OCI-LY7 (cell line): ENCODE measurements around the gene VPS50. TPM values are rescaled to one million over a fixed set of nuclear protein-coding genes. Genes with fewer than 3 reads are reported as not detected.

Source experiments
- BruUV-seq: library from RNA; stranded (reverse); fragments of 400-500 nt; replicated peaks from 2 replicates; lab custom pipeline; 2021; lab: Mats Ljungman, UMichigan
- CTCF ChIA-PET: fragments of 300-600 bp; sonication (Branson Sonifier 250); formaldehyde crosslinking; loops from one replicate; lab custom pipeline; 2022; ENCODE audit warnings: antibody characterized with exemption; ENCODE audit not compliant: unreplicated experiment; lab: Charles Lee
- POLR2A ChIA-PET: fragments of 300-600 bp; sonication (Branson Sonifier 250); formaldehyde crosslinking; loops from one replicate; lab custom pipeline; 2022; ENCODE audit warnings: antibody characterized with exemption; lab: Charles Lee
- DNase-seq: peaks from one replicate; pipeline ENCODE4 v3.0.0-alpha.2; 2015; ENCODE audit warnings: low spot score
- H2AFZ ChIP-seq: fragments of 200-600 bp; sonication (generic), shearing (Covaris generic); 2 replicates; pipeline ENCODE4 v1.6.1; 2014; ENCODE audit warnings: mild to moderate bottlenecking, antibody characterized with exemption, low read length, moderate library complexity
- H3K27ac ChIP-seq: fragments of 200-600 bp; sonication (generic); 2 replicates; pipeline ENCODE4 v1.5.1; 2014; ENCODE audit warnings: mixed run types, low read depth, mild to moderate bottlenecking, moderate library complexity, low read length, inconsistent platforms; ENCODE audit not compliant: poor library complexity, severe bottlenecking
- H3K36me3 ChIP-seq: fragments of 200-600 bp; sonication (generic); 2 replicates; pipeline ENCODE4 v1.6.1; 2014; ENCODE audit warnings: mild to moderate bottlenecking, antibody characterized with exemption, low read length, moderate library complexity, mixed read lengths; ENCODE audit not compliant: insufficient read depth
- H3K4me1 ChIP-seq: fragments of 200-600 bp; sonication (generic); 2 replicates; pipeline ENCODE4 v1.5.1; 2014; ENCODE audit warnings: mild to moderate bottlenecking, low read length; ENCODE audit not compliant: insufficient read depth, poor library complexity, severe bottlenecking
- H3K4me2 ChIP-seq: fragments of 200-600 bp; sonication (generic); 2 replicates; pipeline ENCODE4 v1.6.1; 2014; ENCODE audit warnings: mild to moderate bottlenecking, low read length
- H3K4me3 ChIP-seq: fragments of 200-600 bp; sonication (generic); 2 replicates; pipeline ENCODE4 v1.5.1; 2014; ENCODE audit warnings: mild to moderate bottlenecking, low read depth, low read length; ENCODE audit not compliant: poor library complexity, severe bottlenecking
- H3K79me2 ChIP-seq: fragments of 200-600 bp; sonication (generic); 2 replicates; pipeline ENCODE4 v1.6.1; 2016; ENCODE audit warnings: low read depth, mild to moderate bottlenecking, low read length, moderate library complexity, mixed read lengths; ENCODE audit not compliant: insufficient read depth
- H3K9me2 ChIP-seq: fragments of 200-600 bp; sonication (generic); 2 replicates; pipeline ENCODE4 v1.6.1; 2016; ENCODE audit warnings: mild to moderate bottlenecking, low read length, mixed read lengths; ENCODE audit not compliant: insufficient read depth
- H3K9me3 ChIP-seq: fragments of 200-600 bp; sonication (generic); 2 replicates; pipeline ENCODE4 v1.6.1; 2014; ENCODE audit warnings: mild to moderate bottlenecking, mixed run types, low read length, mixed read lengths
- H4K20me1 ChIP-seq: fragments of 200-600 bp; sonication (generic); 2 replicates; pipeline ENCODE4 v1.6.1; 2014; ENCODE audit warnings: mild to moderate bottlenecking, antibody characterized with exemption, low read length, moderate library complexity, mixed read lengths; ENCODE audit not compliant: insufficient read depth
- EZH2phosphoT487 ChIP-seq: fragments of 200-600 bp; sonication (generic); IDR thresholded peaks from 2 replicates; pipeline ENCODE4 v1.6.1; 2018; ENCODE audit warnings: low read depth, borderline replicate concordance, mild to moderate bottlenecking, mixed run types, antibody characterized with exemption, low read length, moderate library complexity, mixed read lengths
- intact Hi-C: fragments of 100-400 bp; cut with micrococcal nuclease; formaldehyde crosslinking; loops from one replicate; pipeline ENCODE4 v1.10.0; 2022; ENCODE audit not compliant: unreplicated experiment
- total RNA-seq, 2 experiments: library from RNA; depleted of rRNA in 1 of 2; stranded (reverse); fragments of >200 nt in 1 of 2; shearing (Covaris generic) in 1 of 2; gene quantifications; 2 replicates each; pipeline ENCODE4 v1.2.3, GENCODE V29; 2014 to 2022
- TF ChIP-seq, protein P1 (sequence below): fragments of 200-600 bp; sonication (generic); conservative IDR thresholded peaks from 2 replicates; pipeline ENCODE4 v1.5.1; 2014; ENCODE audit warnings: mild to moderate bottlenecking, antibody characterized with exemption, low read length, moderate library complexity, mixed read lengths

VPS50 gene
- total RNA-seq, 2 experiments from 2014 or later: 17.9 to 20.0 TPM

- Histone ChIP-seq H3K27ac (no peak overlapping the region), H4K20me1 (no peaks in the 10 kb centered on the region), H3K4me2 (no peak overlapping the region), H3K9me2 (no peaks in the 10 kb centered on the region), H2AFZ (no peak overlapping the region), H3K4me3 (no peak overlapping the region), H3K9me3 (no peaks in the 10 kb centered on the region), H3K36me3 (no peaks in the 10 kb centered on the region), H3K4me1 (no peaks in the 10 kb centered on the region), H3K79me2 (no peaks in the 10 kb centered on the region)
- no peak for DNase-seq
- no peak for TF ChIP-seq EZH2phosphoT487
- TF ChIP-seq, protein P1, sequence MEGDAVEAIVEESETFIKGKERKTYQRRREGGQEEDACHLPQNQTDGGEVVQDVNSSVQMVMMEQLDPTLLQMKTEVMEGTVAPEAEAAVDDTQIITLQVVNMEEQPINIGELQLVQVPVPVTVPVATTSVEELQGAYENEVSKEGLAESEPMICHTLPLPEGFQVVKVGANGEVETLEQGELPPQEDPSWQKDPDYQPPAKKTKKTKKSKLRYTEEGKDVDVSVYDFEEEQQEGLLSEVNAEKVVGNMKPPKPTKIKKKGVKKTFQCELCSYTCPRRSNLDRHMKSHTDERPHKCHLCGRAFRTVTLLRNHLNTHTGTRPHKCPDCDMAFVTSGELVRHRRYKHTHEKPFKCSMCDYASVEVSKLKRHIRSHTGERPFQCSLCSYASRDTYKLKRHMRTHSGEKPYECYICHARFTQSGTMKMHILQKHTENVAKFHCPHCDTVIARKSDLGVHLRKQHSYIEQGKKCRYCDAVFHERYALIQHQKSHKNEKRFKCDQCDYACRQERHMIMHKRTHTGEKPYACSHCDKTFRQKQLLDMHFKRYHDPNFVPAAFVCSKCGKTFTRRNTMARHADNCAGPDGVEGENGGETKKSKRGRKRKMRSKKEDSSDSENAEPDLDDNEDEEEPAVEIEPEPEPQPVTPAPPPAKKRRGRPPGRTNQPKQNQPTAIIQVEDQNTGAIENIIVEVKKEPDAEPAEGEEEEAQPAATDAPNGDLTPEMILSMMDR: no peak
- intact Hi-C loops: no loop called here
- CTCF ChIA-PET: no interaction called here
- POLR2A ChIA-PET: interaction anchor here (0.6 kb wide), 1 partner anchor 221 kb away, joined by 5 read pairs; no protein-coding TSS in a partner anchor
- no TSS peak for BruUV-seq
Observed at GRCh38 chr7:93203496-93203895, 28.7 kb upstream of the VPS50 start.

- Histone ChIP-seq H2AFZ (no peak overlapping the region), H3K27ac (no peak overlapping the region), H3K4me2 (no peak overlapping the region), H3K4me3 (no peak overlapping the region), H3K36me3 (no peaks in the 10 kb centered on the region), H4K20me1 (no peaks in the 10 kb centered on the region), H3K9me3 (no peaks in the 10 kb centered on the region), H3K4me1 (no peaks in the 10 kb centered on the region), H3K79me2 (no peaks in the 10 kb centered on the region), H3K9me2 (no peaks in the 10 kb centered on the region)
- intact Hi-C loops: no loop called here
- TF ChIP-seq, protein P1: no peak
- TF ChIP-seq EZH2phosphoT487: no peak
- no TSS peak for BruUV-seq
- POLR2A ChIA-PET: interaction anchor here (0.7 to 1.6 kb wide), 5 partner anchors 12 to 508 kb away, joined by 3 to 4 read pairs (median 3); partner anchors contain the start of gene VPS50
- CTCF ChIA-PET: no interaction called here
- no peak for DNase-seq
Observed at GRCh38 chr7:93205046-93205445, 27.1 kb upstream of the VPS50 start.

GRCh38 chr7:93211228-93211818 is 20.8 kb upstream of the VPS50 start:
- no peak overlapping the region for H3K4me3 ChIP-seq
- BruUV-seq: no TSS peak
- no peak overlapping the region for H3K4me2 ChIP-seq
- H3K4me1 ChIP-seq: no peaks in the 10 kb centered on the region
- H3K9me3 ChIP-seq: no peaks in the 10 kb centered on the region
- ChIA-PET CTCF (no interaction called here), POLR2A (interaction anchor here (1.1 kb wide), 1 partner anchor 10 kb away, joined by 3 read pairs; no protein-coding TSS in a partner anchor)
- no peak overlapping the region for H3K27ac ChIP-seq
- no peaks in the 10 kb centered on the region for H4K20me1 ChIP-seq
- intact Hi-C loops: no loop called here
- no peak overlapping the region for H2AFZ ChIP-seq
- H3K9me2 ChIP-seq: no peaks in the 10 kb centered on the region
- TF ChIP-seq, protein P1: no peak
- no peak for TF ChIP-seq EZH2phosphoT487
- no peaks in the 10 kb centered on the region for H3K79me2 ChIP-seq
- no peak for DNase-seq
- no peaks in the 10 kb centered on the region for H3K36me3 ChIP-seq
